ENCODE measurements around the gene AUTS2.

AUTS2 gene

DNA sequence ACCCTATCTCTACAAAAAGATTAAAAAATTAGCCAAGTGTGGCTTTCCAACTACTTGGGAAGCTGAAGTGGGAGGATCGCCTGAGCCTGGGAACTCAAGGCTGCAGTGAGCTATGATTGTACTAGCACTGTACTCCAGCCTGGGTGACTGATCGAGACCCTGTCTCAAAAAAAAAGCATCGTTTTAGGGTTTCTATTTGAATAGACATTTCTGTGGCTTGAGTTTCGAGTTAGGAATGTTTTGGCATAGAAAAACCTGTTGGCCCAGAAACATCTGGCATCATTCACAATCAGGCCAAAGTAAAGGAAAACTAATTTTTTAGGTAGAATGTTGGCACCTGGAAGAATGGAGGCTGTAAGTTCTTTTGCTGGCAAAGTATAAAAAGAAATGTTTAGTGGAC is 72.4 kb downstream of the AUTS2 start:
- no peak overlapping the region for H3K9ac ChIP-seq (ENCODE audit: insufficient read length, low read depth)
- TF ChIP-seq SUZ12 (IDR thresholded peaks at IDR 0.05; ENCODE audit: extremely low read depth, insufficient read depth, insufficient read length), result no peak
- no peak for TF ChIP-seq YY1 (IDR thresholded peaks at IDR 0.05; ENCODE audit: insufficient read depth, insufficient read length)
- no peak for TF ChIP-seq ZNF274 (IDR thresholded peaks at IDR 0.05; ENCODE audit: low read depth, low read length)
- no peaks in the 10 kb centered on the region for H3K4me1 ChIP-seq (ENCODE audit: insufficient read depth, insufficient read length)
- no peaks in the 10 kb centered on the region for H3K36me3 ChIP-seq (ENCODE audit: insufficient read depth, insufficient read length, low read length)
- H3K4me3 ChIP-seq (ENCODE audit: insufficient read length, low read depth), result no peak overlapping the region
- no peaks in the 10 kb centered on the region for H3K9me3 ChIP-seq (ENCODE audit: insufficient read depth, low read length)
- DNase-seq (ENCODE audit: low read depth, low spot score), result no peak
- no peaks in the 10 kb centered on the region for H3K27me3 ChIP-seq (ENCODE audit: insufficient read depth, insufficient read length)

GRCh38 chr7:69673074-69673473 is 74.8 kb downstream of the AUTS2 start:
- no peaks in the 10 kb centered on the region for H3K27me3 ChIP-seq (ENCODE audit: insufficient read depth, insufficient read length)
- no peak for DNase-seq (ENCODE audit: low read depth, low spot score)
- no peaks in the 10 kb centered on the region for H3K36me3 ChIP-seq (ENCODE audit: insufficient read depth, insufficient read length, low read length)
- no peak for TF ChIP-seq SUZ12 (IDR thresholded peaks at IDR 0.05; ENCODE audit: extremely low read depth, insufficient read depth, insufficient read length)
- TF ChIP-seq ZNF274 (IDR thresholded peaks at IDR 0.05; ENCODE audit: low read depth, low read length), result no peak
- no peak for TF ChIP-seq YY1 (IDR thresholded peaks at IDR 0.05; ENCODE audit: insufficient read depth, insufficient read length)
- no peak overlapping the region for H3K9ac ChIP-seq (ENCODE audit: insufficient read length, low read depth)
- H3K4me1 ChIP-seq (ENCODE audit: insufficient read depth, insufficient read length), result no peaks in the 10 kb centered on the region
- no peak overlapping the region for H3K4me3 ChIP-seq (ENCODE audit: insufficient read length, low read depth)
- H3K9me3 ChIP-seq (ENCODE audit: insufficient read depth, low read length), result no peaks in the 10 kb centered on the region

- no peaks in the 10 kb centered on the region for H3K9me3 ChIP-seq (ENCODE audit: insufficient read depth, low read length)
- H3K4me3 ChIP-seq (ENCODE audit: insufficient read length, low read depth), result no peak overlapping the region
- H3K36me3 ChIP-seq (ENCODE audit: insufficient read depth, insufficient read length, low read length), result no peaks in the 10 kb centered on the region
- no peak for TF ChIP-seq SUZ12 (IDR thresholded peaks at IDR 0.05; ENCODE audit: extremely low read depth, insufficient read depth, insufficient read length)
- TF ChIP-seq ZNF274 (IDR thresholded peaks at IDR 0.05; ENCODE audit: low read depth, low read length), result no peak
- TF ChIP-seq YY1 (IDR thresholded peaks at IDR 0.05; ENCODE audit: insufficient read depth, insufficient read length), result no peak
- DNase-seq (ENCODE audit: low read depth, low spot score), result no peak
- H3K4me1 ChIP-seq (ENCODE audit: insufficient read depth, insufficient read length), result no peaks in the 10 kb centered on the region
- no peaks in the 10 kb centered on the region for H3K27me3 ChIP-seq (ENCODE audit: insufficient read depth, insufficient read length)
- no peak overlapping the region for H3K9ac ChIP-seq (ENCODE audit: insufficient read length, low read depth)
Observed at GRCh38 chr7:69674701-69675182, 76.5 kb downstream of the AUTS2 start.

DNA sequence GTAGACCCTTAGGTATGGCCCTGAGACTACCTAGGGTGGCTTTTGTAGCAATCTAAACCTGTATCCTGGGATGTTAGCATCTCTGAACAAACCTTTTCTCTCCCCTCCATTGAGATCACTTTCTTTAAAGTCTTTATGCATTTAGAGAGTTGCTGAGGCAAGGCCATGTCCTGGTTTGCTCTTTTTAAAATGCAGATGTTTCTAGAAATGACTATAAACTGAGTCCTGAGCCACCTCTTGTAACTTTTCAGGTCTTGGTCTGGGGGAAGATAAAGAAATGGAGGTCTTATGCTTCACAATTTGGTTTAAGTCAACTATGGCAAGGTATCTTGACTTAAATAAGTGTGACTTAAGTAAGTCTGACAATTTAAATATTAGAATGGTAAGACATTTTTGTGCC is 78.0 kb downstream of the AUTS2 start:
- TF ChIP-seq SUZ12 (IDR thresholded peaks at IDR 0.05; ENCODE audit: extremely low read depth, insufficient read depth, insufficient read length), result no peak
- no peak for TF ChIP-seq YY1 (IDR thresholded peaks at IDR 0.05; ENCODE audit: insufficient read depth, insufficient read length)
- Histone ChIP-seq H3K36me3 (ENCODE audit: insufficient read depth, insufficient read length, low read length) (no peaks in the 10 kb centered on the region), H3K4me1 (ENCODE audit: insufficient read depth, insufficient read length) (no peaks in the 10 kb centered on the region)

DNA sequence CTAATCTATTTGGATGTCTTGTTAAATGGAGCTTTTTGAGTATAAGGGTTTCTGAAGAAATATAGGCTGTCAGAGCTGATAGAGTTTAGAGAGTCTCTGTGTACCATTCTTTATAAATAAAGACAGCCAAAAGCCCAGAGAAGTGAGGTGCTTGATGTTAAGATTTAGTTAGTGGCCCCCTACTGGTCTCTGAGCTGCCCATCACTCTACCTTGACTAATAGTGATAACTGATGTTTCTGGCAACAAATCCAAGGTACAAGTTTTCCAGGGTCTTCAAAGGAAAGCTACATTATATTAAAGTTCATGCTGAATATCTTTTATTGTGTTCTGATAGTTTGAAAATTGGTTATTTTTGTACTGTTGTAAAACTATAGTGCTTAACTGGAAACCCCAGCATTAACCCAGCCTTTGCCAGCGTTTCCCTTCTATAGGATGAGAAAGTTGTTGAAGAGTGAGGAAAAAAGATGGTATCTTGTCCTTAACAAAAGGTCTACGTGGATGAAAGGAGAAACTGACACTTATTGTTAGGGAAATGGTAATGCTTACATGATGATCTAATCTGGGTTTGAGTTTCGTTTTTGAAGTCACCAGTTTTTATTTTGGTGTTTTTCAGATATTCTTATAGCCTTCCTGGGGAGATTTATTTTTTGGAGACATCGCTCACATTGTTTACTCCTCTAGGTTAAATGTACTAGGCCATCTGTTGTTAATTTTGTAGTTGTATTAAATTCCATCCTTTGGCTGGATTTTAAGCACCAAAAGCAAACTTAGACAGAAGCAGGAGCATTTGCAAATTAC is 79.0 kb downstream of the AUTS2 start:
- Histone ChIP-seq H3K9me3 (ENCODE audit: insufficient read depth, low read length) (no peaks in the 10 kb centered on the region), H3K4me1 (ENCODE audit: insufficient read depth, insufficient read length) (no peaks in the 10 kb centered on the region), H3K27me3 (ENCODE audit: insufficient read depth, insufficient read length) (no peaks in the 10 kb centered on the region), H3K36me3 (ENCODE audit: insufficient read depth, insufficient read length, low read length) (no peaks in the 10 kb centered on the region), H3K9ac (ENCODE audit: insufficient read length, low read depth) (no peak overlapping the region), H3K4me3 (ENCODE audit: insufficient read length, low read depth) (no peak overlapping the region)
- TF ChIP-seq SUZ12 (IDR thresholded peaks at IDR 0.05; ENCODE audit: extremely low read depth, insufficient read depth, insufficient read length), result no peak
- TF ChIP-seq YY1 (IDR thresholded peaks at IDR 0.05; ENCODE audit: insufficient read depth, insufficient read length), result no peak
- TF ChIP-seq ZNF274 (IDR thresholded peaks at IDR 0.05; ENCODE audit: low read depth, low read length), result no peak
- DNase-seq (ENCODE audit: low read depth, low spot score), result no peak

More for the DNA sequence above, 78.0 kb downstream of the AUTS2 start:
- no peak overlapping the region for H3K4me3 ChIP-seq (ENCODE audit: insufficient read length, low read depth)
- no peaks in the 10 kb centered on the region for H3K27me3 ChIP-seq (ENCODE audit: insufficient read depth, insufficient read length)
- H3K9me3 ChIP-seq (ENCODE audit: insufficient read depth, low read length), result no peaks in the 10 kb centered on the region
- no peak overlapping the region for H3K9ac ChIP-seq (ENCODE audit: insufficient read length, low read depth)
- DNase-seq (ENCODE audit: low read depth, low spot score), result no peak

- Histone ChIP-seq H3K9me3 (ENCODE audit: insufficient read depth, low read length) (no peaks in the 10 kb centered on the region), H3K4me3 (ENCODE audit: insufficient read length, low read depth) (no peak overlapping the region), H3K9ac (ENCODE audit: insufficient read length, low read depth) (no peak overlapping the region), H3K4me1 (ENCODE audit: insufficient read depth, insufficient read length) (no peaks in the 10 kb centered on the region), H3K36me3 (ENCODE audit: insufficient read depth, insufficient read length, low read length) (no peaks in the 10 kb centered on the region), H3K27me3 (ENCODE audit: insufficient read depth, insufficient read length) (no peaks in the 10 kb centered on the region)
- DNase-seq (ENCODE audit: low read depth, low spot score), result no peak
- TF ChIP-seq SUZ12 (IDR thresholded peaks at IDR 0.05; ENCODE audit: extremely low read depth, insufficient read depth, insufficient read length) (no peak), ZNF274 (IDR thresholded peaks at IDR 0.05; ENCODE audit: low read depth, low read length) (no peak), YY1 (IDR thresholded peaks at IDR 0.05; ENCODE audit: insufficient read depth, insufficient read length) (no peak)
Observed at GRCh38 chr7:69677881-69678493, 79.7 kb downstream of the AUTS2 start.

DNA sequence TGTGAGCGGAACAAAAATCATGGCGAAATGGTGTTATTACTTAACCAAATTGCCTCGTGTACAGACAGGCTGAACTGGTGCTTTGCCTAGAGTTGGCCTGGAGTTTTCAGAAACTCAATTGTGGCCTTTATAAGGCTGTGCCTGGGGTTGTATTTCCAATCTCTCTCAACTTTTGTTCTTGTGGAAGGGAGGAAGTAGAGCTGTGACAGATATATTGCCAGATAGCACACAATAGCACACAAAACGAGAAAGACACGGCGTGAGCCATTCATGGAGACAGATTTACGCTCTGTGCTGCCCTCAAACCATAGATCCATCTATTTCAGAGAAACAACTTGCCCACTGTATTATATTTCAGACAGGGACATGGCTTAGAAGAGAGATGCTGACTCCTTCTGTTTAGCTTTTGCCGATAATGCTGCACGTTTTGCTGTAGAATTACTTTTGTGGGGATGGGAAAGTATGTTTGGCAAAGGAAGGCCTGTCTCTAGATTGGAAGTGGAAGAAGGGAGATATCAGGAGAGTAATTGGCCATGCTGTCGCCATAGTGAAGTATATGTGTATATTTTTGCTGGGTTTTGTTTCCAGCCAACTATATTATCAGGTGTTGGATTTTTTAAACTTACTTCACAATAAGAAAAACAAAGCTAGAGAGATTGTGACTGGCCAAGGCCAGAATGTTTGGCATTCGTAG is 80.4 kb downstream of the AUTS2 start:
- no peak for DNase-seq (ENCODE audit: low read depth, low spot score)
- Histone ChIP-seq H3K4me3 (ENCODE audit: insufficient read length, low read depth) (no peak overlapping the region), H3K9me3 (ENCODE audit: insufficient read depth, low read length) (no peaks in the 10 kb centered on the region), H3K9ac (ENCODE audit: insufficient read length, low read depth) (no peak overlapping the region), H3K36me3 (ENCODE audit: insufficient read depth, insufficient read length, low read length) (no peaks in the 10 kb centered on the region), H3K4me1 (ENCODE audit: insufficient read depth, insufficient read length) (no peaks in the 10 kb centered on the region), H3K27me3 (ENCODE audit: insufficient read depth, insufficient read length) (no peaks in the 10 kb centered on the region)
- no peak for TF ChIP-seq SUZ12 (IDR thresholded peaks at IDR 0.05; ENCODE audit: extremely low read depth, insufficient read depth, insufficient read length)
- TF ChIP-seq ZNF274 (IDR thresholded peaks at IDR 0.05; ENCODE audit: low read depth, low read length), result no peak
- no peak for TF ChIP-seq YY1 (IDR thresholded peaks at IDR 0.05; ENCODE audit: insufficient read depth, insufficient read length)
